GM18873 (cell line): ENCODE data around the gene CDK5RAP3.
"Not testable (repeated sequence)": the region's sequence is repeated elsewhere in the genome, so short reads cannot be mapped to it uniquely, and the experiment has no call there.

ENCODE experiments used
- ATAC-seq: cut with Tn5 transposase; IDR thresholded peaks from one replicate; pipeline ENCODE4 v1.9.1; 2021; ENCODE audit warnings: mild to moderate bottlenecking, moderate library complexity, moderate number of reproducible peaks; ENCODE audit not compliant: unreplicated experiment, low FRiP score

The CDK5RAP3 gene

GRCh38 chr17:47973541-47973940 is 2.6 kb downstream of the CDK5RAP3 start:
- ATAC-seq, result no peak

- no peak for ATAC-seq
Measured at GRCh38 chr17:47975189-47975822, 4.4 kb downstream of the CDK5RAP3 start.

GRCh38 chr17:47975823-47976205 is 4.9 kb downstream of the CDK5RAP3 start:
- no peak for ATAC-seq

GRCh38 chr17:47978324-47978723 is 7.4 kb downstream of the CDK5RAP3 start:
- ATAC-seq, result no peak

GRCh38 chr17:47980541-47980940 is 9.6 kb downstream of the CDK5RAP3 start:
- no peak for ATAC-seq

- no peak for ATAC-seq
Measured at GRCh38 chr17:47981462-47981861, 10.5 kb downstream of the CDK5RAP3 start.

- ATAC-seq, result no peak
Measured at GRCh38 chr17:47982091-47982617, 11.2 kb downstream of the CDK5RAP3 start.

- no peak for ATAC-seq
Measured at GRCh38 chr17:47982645-47983390, 11.9 kb downstream of the CDK5RAP3 start.

- ATAC-seq, result no peak
Measured at GRCh38 chr17:47983492-47984223, 12.7 kb downstream of the CDK5RAP3 start.

- no peak for ATAC-seq
Measured at GRCh38 chr17:47986520-47986919, 15.6 kb downstream of the CDK5RAP3 start.

- no peak for ATAC-seq
Measured at GRCh38 chr17:47987240-47987835, 16.4 kb downstream of the CDK5RAP3 start.

- not testable (repeated sequence) for ATAC-seq
Measured at GRCh38 chr17:47988445-47988844, 17.5 kb downstream of the CDK5RAP3 start.

GRCh38 chr17:47989159-47989558 is 18.2 kb downstream of the CDK5RAP3 start:
- no peak for ATAC-seq

GRCh38 chr17:47989700-47990099 is 18.8 kb downstream of the CDK5RAP3 start:
- ATAC-seq, result no peak

GRCh38 chr17:47990962-47991731 is 20.2 kb downstream of the CDK5RAP3 start:
- ATAC-seq, result no peak

- ATAC-seq, result no peak
Measured at GRCh38 chr17:47992216-47992615, 21.3 kb downstream of the CDK5RAP3 start.

GRCh38 chr17:47993031-47993564 is 22.2 kb downstream of the CDK5RAP3 start:
- ATAC-seq, result no peak

GRCh38 chr17:47993964-47994363 is 23.1 kb downstream of the CDK5RAP3 start:
- ATAC-seq, result no peak

GRCh38 chr17:47994724-47995123 is 23.8 kb downstream of the CDK5RAP3 start:
- no peak for ATAC-seq
